ENCODE measurements around the gene IER5.
A peak's percentile ranks its signal among the peaks of the same experiment; 100 is the strongest.

Gene IER5

GRCh38 chr1:181116819-181117390 is 28.4 kb downstream of the IER5 start:
- no peak for DNase-seq

GRCh38 chr1:181117648-181118449 is 29.3 kb downstream of the IER5 start:
- no peak for DNase-seq

- DNase-seq: no peak
Observed at GRCh38 chr1:181119093-181119989, 30.8 kb downstream of the IER5 start.

- no peak for DNase-seq
Observed at GRCh38 chr1:181120924-181121323, 32.4 kb downstream of the IER5 start.

GRCh38 chr1:181121498-181121897 is 33.0 kb downstream of the IER5 start:
- DNase-seq: no peak

- DNase-seq: no peak
Observed at GRCh38 chr1:181122222-181122621, 33.7 kb downstream of the IER5 start.

- no peak for DNase-seq
Observed at GRCh38 chr1:181123173-181123572, 34.7 kb downstream of the IER5 start.

- DNase-seq: no peak
Observed at GRCh38 chr1:181124291-181124751, 35.8 kb downstream of the IER5 start.

- DNase-seq: no peak
Observed at GRCh38 chr1:181126289-181126688, 37.8 kb downstream of the IER5 start.

GRCh38 chr1:181126871-181127587 is 38.5 kb downstream of the IER5 start:
- DNase-seq: no peak

- DNase-seq: no peak
Observed at GRCh38 chr1:181127898-181128453, 39.5 kb downstream of the IER5 start.

- DNase-seq: no peak
Observed at GRCh38 chr1:181128592-181129497, 40.3 kb downstream of the IER5 start.

GRCh38 chr1:181129771-181130606 is 41.5 kb downstream of the IER5 start:
- no peak for DNase-seq

- DNase-seq: no peak
Observed at GRCh38 chr1:181131255-181131941, 42.9 kb downstream of the IER5 start.

- DNase-seq: no peak
Observed at GRCh38 chr1:181133441-181133951, 45.0 kb downstream of the IER5 start.

- DNase-seq: no peak
Observed at GRCh38 chr1:181133969-181134418, 45.5 kb downstream of the IER5 start.

GRCh38 chr1:181134543-181135436 is 46.3 kb downstream of the IER5 start:
- DNase-seq: peak; percentile 26

- DNase-seq: peak; percentile 23
Observed at GRCh38 chr1:181135437-181135731, 46.9 kb downstream of the IER5 start.

Data from CD4-positive, alpha-beta T cell treated with Interleukin-12 subunit alpha and Interleukin-12 subunit beta, for 1 hour (primary cell).